NOMO-1 treated with dmso at 0.1 percent for 144 hours (cell line): Measurements from ENCODE around the gene PARP9.
"Not testable (repeated sequence)": the region's sequence is repeated elsewhere in the genome, so short reads cannot be mapped to it uniquely, and the experiment has no call there.

Source experiments
- DNase-seq: peaks from one replicate; lab custom pipeline; 2025; ENCODE audit not compliant: unreplicated experiment; lab: John Stamatoyannopoulos, UW

PARP9 gene

DNA sequence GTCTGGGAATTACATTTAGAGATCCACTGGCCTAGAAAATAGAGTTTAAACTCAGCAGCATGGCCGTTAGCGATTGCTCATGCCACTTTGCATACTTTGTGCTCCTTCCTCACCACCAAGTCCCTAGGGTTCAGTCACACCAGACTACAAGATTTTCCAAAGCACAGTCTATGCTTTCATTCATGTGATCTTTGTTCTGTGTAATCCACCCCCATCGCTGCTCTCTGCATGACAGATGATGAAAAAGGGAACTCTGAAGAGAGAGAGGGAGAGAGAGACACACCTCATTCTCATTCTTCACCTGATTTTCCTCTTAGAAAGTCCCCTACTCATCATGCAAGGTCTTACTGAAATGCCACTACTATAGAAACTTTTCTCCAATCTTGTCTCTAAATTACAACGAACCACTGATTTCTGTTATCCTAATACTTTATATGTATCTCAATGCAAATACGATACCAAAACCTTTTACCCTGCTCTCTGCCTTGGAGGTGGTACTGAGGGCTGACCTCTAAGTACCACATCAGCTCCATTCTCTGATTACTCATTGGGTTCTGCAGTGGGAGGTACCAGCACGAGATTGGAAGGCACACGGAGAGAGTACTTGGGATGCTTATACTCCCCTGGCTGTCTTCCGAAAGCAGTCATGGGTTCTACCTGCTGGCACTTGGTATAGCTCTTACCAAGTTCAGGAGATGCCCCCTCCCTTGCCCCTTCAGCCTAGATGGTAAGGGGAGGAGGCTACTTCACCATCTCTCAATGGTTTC lies 12.3 kb upstream of the PARP9 start:
- DNase-seq: no peak

DNA sequence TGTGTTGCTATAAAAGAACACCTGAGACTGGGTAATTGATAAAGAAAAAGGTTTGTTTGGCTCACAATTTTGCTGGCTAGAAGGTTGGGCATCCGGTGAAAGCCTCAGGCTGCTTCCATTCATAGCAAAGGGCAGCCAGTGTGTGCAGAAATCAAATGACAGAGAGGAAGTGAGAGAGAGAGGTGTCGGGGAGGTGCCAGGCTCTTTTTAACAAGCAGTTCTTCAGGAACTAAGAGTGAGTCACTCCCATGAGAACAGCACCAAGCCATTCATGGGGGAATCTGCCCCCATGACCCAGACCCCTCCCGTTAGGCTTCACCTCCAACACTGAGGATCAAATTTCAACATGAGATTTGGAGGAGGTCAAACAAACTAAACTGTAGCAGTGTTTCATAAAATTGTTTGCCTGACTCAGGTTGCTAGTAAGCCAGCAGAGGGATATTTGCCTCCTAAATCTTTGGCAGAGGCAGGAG lies 8.9 kb upstream of the PARP9 start:
- peak; percentile 53 for DNase-seq

DNA sequence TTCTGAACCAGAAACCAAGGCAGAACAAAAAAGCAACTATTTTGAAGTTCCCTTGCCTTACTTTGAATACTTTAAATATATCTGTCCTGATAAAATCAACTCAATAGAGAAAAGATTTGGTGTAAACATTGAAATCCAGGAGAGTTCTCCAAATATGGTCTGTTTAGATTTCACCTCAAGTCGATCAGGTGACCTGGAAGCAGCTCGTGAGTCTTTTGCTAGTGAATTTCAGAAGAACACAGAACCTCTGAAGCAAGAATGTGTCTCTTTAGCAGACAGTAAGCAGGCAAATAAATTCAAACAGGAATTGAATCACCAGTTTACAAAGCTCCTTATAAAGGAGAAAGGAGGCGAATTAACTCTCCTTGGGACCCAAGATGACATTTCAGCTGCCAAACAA lies 4.7 kb upstream of the PARP9 start:
- DNase-seq: no peak

DNA sequence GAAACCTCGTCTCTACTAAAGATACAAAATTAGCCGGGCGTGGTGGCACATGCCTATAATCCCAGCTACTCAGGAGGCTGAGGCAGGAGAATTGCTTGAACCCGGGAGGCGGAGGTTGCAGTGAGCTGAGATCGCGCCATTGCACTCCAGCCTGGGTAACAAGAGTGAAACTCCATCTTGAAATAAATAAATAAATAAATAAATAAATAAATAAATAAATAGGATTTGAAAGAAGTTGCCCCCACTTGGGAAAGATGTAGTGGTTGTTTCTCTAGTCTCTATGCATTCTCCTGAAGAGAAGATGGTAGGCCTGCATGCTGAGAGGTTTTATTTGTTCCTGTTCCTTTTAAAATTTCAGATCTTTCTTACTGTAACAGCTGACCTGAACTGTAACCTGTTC lies 4.0 kb upstream of the PARP9 start:
- DNase-seq: not testable (repeated sequence)

DNA sequence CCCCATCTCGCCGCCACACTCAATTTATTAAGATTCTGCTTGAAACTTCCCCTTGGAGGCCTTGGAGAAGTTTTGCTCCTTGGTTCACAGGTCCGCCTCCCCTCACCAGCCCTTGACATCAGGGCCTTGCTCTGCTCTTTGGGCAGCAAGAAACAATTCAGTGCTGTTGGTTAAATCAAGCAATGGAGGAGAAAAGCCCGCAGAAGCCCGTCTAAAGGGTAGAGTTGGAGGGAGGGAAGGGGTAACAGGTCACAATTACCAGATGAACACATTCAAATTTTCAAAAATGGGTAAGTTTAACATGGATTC lies 429 bp downstream of the PARP9 start:
- no peak for DNase-seq

DNA sequence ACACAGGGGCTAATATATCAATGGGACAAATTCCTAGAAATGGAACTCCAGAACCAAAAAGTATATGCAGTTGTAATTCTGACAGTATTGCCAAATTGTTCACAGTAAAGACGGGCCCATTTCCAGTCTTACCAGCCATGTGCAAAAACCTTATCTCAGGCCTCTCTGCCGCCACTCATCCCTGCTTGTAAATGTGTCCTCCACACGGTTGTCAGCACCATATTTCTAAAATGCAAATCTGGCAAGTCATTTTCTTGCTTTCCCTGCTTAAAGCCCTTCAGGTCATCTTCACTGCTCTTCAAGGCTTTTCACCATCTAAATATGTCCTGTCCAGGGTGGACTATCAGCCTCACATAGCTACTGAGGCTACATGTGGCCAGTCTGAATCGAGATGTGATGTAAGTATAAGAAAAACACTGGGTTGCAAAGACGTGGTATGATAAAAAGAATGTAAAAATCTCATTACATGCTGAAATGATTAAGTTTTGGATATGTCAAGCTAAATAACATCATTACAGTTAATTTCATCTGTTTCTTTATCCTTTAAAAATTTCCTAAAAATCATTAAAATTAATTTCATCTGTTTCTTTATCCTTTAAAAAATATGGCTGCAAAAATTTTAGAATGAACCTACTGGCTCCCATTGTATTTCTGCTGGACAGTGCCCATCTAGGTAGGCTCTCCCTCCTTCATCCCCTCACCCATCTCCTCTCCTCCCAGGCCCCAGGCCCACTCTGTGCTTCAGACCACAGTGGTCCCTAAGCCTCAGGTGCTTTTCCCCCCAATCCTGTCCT lies 980 bp downstream of the PARP9 start:
- no peak for DNase-seq

DNA sequence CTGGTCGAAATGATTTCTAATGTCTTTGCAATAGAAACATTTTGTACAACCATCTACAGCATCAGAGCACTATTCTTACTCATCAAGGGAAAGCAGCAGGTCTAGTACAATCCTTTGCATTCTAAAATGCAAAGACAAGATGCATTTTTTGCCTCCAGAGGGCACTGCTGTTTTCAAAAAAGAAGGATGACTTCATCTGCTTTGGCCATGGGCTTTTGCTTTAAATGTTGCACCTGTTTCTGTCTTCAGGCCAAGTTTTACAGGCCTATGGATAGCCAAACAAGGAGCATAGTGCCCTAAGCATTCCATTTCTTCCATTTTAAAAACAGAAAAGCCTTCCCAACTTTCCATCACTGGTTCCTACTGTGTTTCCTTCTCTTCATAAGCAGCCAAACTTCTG lies 3.4 kb downstream of the PARP9 start:
- DNase-seq: no peak

DNA sequence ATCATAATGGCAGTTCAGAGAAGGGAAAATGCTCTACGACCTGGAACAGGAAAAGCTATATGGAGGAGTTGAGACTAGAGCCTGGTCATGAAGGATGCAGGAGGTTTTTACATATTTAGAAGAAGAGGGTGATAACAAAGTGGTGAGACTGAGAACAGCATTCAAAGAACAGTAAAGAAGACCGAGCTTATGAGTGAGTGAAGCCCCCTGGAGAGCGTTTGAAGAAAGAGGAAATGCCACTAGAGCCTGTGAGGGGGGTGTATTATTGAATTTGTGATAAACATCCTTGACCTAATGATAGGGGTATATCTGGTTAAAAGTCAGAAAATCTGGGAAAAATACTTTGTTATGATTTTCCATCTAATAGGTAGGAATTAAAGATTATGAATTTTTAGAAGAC lies 4.2 kb downstream of the PARP9 start:
- no peak for DNase-seq

DNA sequence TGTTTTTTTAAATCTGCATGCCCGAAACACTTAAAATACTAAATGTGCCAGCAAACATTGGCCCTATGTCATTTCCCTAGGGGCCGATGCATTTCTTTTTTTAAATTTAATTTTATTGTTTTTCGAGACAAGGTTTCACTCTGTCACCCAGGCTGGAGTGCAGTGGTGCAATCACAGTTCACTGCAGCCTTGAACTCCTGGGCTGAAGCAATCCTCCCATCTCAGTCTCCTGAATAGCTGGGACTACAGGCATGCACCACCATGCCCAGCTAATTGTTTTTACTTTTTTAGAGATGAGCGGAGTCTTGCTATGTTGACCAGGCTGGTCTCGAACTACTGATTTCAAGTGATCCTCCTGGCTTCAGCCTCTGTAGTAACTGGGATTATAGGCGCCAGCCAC lies 5.5 kb downstream of the PARP9 start:
- DNase-seq: no peak

DNA sequence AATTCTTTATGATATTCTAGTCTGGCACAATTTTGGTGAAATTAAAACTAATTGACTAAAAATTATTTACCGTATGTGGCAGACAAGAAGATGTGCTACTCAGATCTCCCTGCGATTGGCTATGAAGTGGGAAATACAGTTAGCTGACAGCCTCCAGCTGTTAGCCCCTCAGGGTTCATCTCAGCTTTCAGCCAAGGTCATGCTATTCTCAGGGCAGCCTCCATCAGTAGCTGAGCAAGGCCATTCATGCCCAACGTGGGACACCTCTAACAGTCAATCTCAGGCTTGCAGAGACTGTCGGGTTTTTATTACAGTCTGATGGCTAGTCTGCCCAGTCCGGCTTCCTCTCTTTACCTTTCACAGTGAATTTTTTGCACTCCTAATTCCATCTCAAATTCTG lies 6.7 kb downstream of the PARP9 start:
- DNase-seq: no peak

DNA sequence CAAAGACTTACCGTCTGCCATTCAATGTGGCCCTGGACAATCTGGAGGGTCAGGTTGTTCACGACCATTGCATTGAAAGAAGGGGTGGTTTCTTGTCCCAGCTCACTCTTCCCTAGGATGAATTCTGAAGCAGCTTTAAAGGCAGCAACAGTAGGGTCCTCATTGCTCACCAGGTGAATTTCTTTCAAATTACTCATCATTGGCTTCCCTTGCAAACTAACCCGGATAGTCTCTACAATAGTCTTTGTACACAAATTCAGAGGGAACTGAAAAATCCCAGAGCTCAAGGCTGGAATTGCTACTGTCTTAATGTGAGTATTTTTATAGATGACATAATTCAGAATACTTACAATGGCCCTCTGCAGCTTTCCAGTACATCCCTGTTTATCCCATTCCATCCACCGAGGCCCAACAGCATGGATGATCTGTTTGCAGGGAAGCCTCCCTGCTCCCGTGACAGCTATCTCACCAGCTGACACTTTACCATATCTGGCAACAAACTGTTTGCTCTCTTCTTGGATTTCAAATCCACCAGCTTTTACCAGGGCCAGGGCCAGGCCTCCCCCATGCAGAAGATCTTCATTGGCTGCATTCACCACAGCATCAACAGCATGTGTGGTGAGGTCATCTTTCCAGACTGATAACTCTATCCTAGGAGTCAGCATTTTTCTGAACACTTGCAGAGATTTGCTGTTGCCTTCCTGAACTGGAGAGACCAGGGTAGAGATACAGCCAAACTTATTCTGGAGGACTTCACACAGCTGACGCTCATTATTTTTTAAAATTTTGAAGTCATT lies 8.6 kb downstream of the PARP9 start:
- no peak for DNase-seq

DNA sequence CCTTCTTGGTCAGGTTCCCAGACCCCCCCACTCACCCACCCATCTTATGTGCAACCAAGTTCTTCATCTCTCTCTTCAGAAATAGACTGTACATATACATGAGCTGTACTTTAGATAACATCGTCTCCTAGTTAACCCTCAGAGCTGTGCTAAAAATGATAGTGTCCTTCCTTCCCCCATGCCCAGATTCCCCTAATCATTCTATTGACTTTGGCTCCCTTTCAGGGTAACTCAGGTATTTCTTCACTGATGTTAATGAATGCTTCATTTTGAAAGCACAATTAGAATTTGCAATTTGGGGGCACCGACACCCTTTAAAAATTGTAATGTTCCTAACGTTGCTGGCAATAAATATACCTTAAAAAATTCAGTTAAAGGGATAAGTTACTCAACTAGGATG lies 10.9 kb downstream of the PARP9 start:
- DNase-seq: no peak

DNA sequence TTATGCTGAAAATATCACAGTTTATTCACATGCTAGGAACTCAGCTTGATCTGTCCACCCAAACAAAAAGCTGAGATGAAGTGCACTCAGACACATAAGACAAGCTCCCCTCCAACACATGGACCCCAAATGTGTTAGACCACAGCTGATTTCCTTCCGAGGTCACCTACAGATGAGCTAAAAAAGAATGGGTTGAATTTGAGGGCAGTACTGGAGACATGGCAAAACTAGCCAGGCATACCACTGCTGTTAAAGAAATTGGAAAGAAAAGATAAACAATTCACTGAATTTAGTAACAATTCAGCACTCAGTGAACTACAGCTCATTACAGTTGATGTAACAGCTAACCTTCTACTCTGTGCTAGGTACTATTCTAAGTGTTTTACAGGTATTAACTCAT lies 15.5 kb downstream of the PARP9 start:
- DNase-seq: no peak

DNA sequence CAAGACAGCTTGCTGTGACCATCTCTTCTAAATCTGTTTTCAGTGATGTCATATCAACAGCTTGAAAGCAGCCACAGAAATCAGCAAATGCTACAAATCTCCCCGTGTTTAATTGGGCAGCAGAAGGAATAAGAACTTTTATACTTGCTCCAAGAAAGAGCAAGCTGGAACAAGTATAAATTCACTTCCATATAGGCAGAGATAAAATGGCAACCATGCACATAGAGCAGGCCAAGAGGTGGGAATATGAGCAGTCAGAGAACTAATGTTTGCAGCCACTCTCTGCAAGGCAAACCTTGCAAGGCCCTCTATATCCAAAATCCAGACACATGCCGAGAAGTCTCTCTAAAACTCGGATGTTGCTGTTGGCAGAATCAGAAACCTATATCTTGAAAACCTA lies 16.0 kb downstream of the PARP9 start:
- DNase-seq: no peak

DNA sequence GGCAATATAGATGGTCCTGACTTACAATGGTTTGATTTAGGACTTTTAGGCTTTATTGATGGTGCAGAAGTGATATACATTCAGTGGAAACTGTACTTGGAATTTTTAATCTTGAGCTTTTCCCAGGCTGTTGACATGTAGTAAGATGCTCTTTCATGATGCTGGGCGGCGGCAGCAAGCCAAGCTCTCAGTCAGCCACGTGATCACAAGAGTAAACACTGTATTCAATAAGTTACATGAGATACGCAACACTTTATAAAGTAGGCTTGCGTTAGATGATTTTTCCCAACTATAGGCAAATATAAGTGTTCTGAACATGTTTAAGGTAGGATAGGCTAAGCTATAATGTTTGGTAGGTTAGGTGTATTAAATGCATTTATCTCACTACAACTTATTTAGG lies 17.9 kb downstream of the PARP9 start:
- DNase-seq: no peak

DNA sequence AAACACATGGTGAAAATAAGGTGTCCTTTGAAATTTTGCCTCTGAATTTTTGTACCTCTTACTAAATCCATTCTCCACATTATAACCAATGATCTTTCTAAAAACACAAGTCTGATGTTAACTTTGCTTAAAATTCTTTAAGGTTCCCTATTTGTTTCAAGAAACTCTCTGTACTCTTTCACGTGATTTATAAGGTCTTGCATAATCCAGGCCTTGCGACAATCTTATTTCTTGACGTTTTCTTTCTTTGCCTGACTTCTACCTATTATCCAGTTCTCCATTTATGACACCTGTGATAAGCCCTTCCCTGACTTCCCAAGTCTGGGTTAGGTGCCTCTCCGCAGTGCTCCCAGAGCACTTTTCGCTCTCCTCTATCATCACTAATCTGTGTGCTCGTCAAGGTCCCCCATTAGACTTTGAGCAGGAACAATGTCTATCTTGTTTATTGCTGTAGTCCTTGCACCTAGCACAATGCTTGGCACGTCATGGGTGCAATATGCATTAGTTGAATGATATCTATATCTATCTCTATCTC lies 25.1 kb downstream of the PARP9 start:
- peak; percentile 27 for DNase-seq

DNA sequence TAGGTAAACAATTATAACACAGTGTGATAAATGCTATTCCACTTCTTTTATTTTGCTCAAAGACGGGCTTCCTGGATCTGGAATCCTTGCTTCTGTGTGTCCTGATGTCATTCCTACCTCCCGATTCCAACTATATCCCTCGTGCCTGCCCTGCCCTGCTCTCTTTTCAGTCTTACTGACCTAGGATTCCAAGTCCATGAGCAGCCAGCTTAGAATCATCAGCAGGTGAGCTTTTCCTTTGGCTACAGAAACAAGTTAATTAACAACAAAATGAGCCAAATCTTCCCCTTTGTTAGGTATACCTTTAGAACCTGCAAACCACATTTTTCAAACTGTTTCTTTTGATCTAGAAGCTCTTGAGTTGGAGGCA lies 27.5 kb downstream of the PARP9 start:
- DNase-seq: no peak

DNA sequence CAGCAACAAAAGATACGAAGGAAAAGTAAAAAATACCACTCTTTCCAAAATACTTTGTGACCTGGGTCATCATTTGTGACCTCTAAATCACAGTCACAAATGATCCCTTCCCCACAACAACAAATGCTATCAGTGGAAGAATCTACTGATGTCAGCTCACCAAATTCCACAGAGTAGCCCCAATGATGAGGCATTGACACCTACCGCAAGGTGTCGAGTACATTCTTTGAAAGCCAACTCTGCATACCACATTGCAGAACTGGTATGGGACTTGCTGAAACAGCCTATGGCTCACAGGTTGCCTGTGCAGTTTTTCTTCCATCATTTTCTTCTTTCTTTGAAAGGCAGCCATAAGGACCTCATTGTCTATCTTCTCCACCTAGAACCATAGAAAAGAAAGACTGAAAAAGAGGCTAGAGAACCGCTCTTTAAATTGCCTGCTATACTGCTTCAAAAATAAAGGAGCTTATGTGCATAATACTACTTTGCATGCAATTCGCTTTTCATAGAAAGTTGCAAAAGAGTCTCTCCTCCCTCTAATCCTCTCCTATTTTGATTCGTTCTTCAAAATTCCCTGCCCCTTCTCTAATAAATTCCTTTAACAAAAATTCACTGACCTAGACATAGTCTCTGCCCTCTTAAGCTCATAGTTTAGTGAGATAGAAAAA lies 28.0 kb downstream of the PARP9 start:
- DNase-seq: no peak

DNA sequence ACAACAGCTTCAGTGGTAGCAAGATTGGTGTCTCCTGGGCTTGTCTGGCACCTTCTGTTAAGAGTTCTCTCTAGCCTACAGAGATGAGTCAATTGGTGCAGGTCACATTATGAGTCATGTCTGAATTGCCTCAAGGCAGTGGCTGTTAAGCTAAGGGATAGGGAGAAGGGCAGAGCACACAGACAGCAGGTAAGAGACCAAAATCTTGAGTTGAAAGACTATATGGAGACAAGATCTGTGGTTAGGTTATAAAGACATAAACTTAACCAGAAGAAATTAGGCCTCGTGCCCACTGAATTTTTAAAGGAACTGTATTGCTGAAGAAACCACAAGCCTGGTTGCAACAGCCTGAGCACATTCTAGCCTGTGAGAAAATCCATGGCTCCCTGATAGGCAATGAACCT lies 30.2 kb downstream of the PARP9 start:
- DNase-seq: peak; percentile 74

DNA sequence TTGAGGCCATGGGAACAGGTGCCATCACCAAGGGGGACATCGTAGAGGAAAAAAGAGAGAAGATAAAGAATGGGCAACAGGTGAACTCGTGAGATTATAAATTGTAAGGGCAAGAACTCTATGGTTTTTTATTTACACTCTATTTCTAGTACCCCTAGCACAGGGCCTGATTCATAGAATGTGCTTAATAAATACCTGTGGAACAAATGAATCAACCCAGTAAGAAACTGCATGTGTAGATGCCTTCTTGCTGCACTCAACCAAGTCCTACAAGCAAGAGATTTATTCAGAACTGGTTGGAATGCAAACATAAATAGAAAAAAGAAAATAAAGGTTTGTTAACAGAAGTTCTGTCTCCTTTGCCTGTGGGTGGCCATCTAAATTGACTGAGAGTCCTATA lies 30.6 kb downstream of the PARP9 start:
- DNase-seq: no peak

DNA sequence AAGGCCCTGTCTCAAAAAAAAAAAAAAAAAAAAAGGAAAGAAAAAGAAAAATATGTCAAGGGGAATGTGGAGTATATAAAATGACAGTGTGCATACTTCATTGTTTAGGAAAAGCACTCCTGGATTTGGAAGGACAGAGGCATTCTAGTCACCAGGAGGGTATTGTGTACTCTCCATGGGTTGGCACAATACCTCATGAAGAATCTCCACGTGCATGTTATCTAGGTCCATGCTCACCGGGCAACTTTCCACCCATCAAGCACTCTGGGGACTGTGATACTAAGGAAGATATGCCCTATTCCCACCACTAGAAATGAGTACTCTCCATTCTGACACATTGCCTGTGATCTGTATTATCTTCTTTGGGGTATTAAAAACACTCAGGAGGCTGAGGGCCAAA lies 33.9 kb downstream of the PARP9 start:
- DNase-seq: no peak
